H1 (cell line): Measurements from ENCODE around the gene DDX43. TPM values are rescaled to one million over a fixed set of nuclear protein-coding genes. Genes with fewer than 3 reads are reported as not detected.
"Not testable (repeated sequence)": the region's sequence is repeated elsewhere in the genome, so short reads cannot be mapped to it uniquely, and the experiment has no call there.

Experiments used
- CTCF ChIA-PET: fragments of 300-600 bp; sonication (Branson Sonifier 250); formaldehyde crosslinking; loops from one replicate; lab custom pipeline; 2021; ENCODE audit not compliant: partially characterized antibody; lab: Charles Lee
- POLR2A ChIA-PET: fragments of 300-600 bp; sonication (Branson Sonifier 250); formaldehyde crosslinking; loops from one replicate; lab custom pipeline; 2021; ENCODE audit warnings: inconsistent platforms; ENCODE audit not compliant: partially characterized antibody; lab: Charles Lee
- DNase-seq, 2 experiments: peaks; one replicate each; pipeline versions ENCODE4 v3.0.0 to v3.0.0-alpha.2; 2010 to 2022; ENCODE audit warnings: low spot score in 2 of 2, low read depth in 1 of 2, mixed read lengths in 1 of 2
- FAIRE-seq: peaks from 2 replicates; lab custom pipeline; 2011; peaks lifted over from hg19 to GRCh38; lab: Jason Lieb, UNC
- H2AFZ ChIP-seq: 2 replicates; pipeline ENCODE4 v1.8.1; 2012; ENCODE audit warnings: low read length, inconsistent platforms
- H2AK5ac ChIP-seq: 2 replicates; pipeline ENCODE4 v1.6.1; 2013; ENCODE audit warnings: low read depth, low read length
- H2BK120ac ChIP-seq: replicated peaks from 2 replicates; pipeline ENCODE3; 2013; ENCODE audit warnings: low read depth, low read length, inconsistent platforms
- H2BK12ac ChIP-seq: 2 replicates; pipeline ENCODE4 v1.6.1; 2013; ENCODE audit warnings: low read depth, low read length
- H2BK15ac ChIP-seq: 2 replicates; pipeline ENCODE4 v1.6.1; 2013; ENCODE audit warnings: low read length
- H2BK20ac ChIP-seq: 2 replicates; pipeline ENCODE4 v1.6.1; 2013; ENCODE audit warnings: low read length
- H2BK5ac ChIP-seq: 2 replicates; pipeline ENCODE4 v1.6.1; 2013; ENCODE audit warnings: low read depth, low read length
- H3K14ac ChIP-seq: 2 replicates; pipeline ENCODE4 v1.6.1; 2013; ENCODE audit warnings: inconsistent platforms; ENCODE audit not compliant: insufficient read length
- H3K18ac ChIP-seq: 2 replicates; pipeline ENCODE4 v1.6.1; 2013; ENCODE audit warnings: low read length; ENCODE audit errors: extremely low read depth
- H3K23ac ChIP-seq: 2 replicates; pipeline ENCODE4 v1.6.1; 2013; ENCODE audit warnings: inconsistent platforms; ENCODE audit not compliant: insufficient read length
- H3K23me2 ChIP-seq: 2 replicates; pipeline ENCODE4 v1.6.1; 2013; ENCODE audit warnings: low read depth, low read length
- H3K27ac ChIP-seq: 2 replicates; pipeline ENCODE4 v1.6.1; 2011; ENCODE audit warnings: low read depth, low read length, inconsistent platforms
- H3K27me3 ChIP-seq, 4 experiments: replicated peaks in 1 of 4; 1 replicate in 1 of 4; 2 replicates in 3 of 4; pipeline versions ENCODE4 v1.6.1 to v1.8.1; 2011 to 2013; ENCODE audit warnings: low read length in 3 of 4, mild to moderate bottlenecking in 3 of 4, inconsistent platforms in 2 of 4, mixed read lengths in 2 of 4, moderate library complexity in 1 of 4; ENCODE audit not compliant: control insufficient read depth in 3 of 4, insufficient read depth in 3 of 4; ENCODE audit errors: extremely low read depth in 1 of 4
- H3K36me3 ChIP-seq, 4 experiments: 2 replicates each; pipeline versions ENCODE4 v1.6.1 to v1.8.1; 2011 to 2013; ENCODE audit warnings: mild to moderate bottlenecking in 4 of 4, low read length in 3 of 4, moderate library complexity in 2 of 4, control low read depth in 1 of 4, inconsistent platforms in 1 of 4; ENCODE audit not compliant: insufficient read depth in 4 of 4, control insufficient read depth in 2 of 4
- H3K4ac ChIP-seq: replicated peaks from 2 replicates; pipeline ENCODE3; 2013; ENCODE audit warnings: low read length, low read depth, mixed read lengths, inconsistent platforms; ENCODE audit not compliant: insufficient read length
- H3K4me1 ChIP-seq, 4 experiments: replicated peaks in 1 of 4; 1 replicate in 1 of 4; 2 replicates in 3 of 4; pipeline versions ENCODE4 v1.6.1 to v1.8.1; 2011 to 2013; ENCODE audit warnings: low read length in 3 of 4, inconsistent platforms in 2 of 4, mixed read lengths in 1 of 4; ENCODE audit not compliant: insufficient read depth in 4 of 4, control insufficient read depth in 3 of 4
- H3K4me2 ChIP-seq, 2 experiments: 2 replicates each; pipeline versions ENCODE4 v1.6.1 to v1.8.1; 2011 to 2013; ENCODE audit warnings: low read depth in 2 of 2, low read length in 2 of 2, control low read depth in 1 of 2, inconsistent platforms in 1 of 2, mild to moderate bottlenecking in 1 of 2; ENCODE audit not compliant: insufficient read depth in 1 of 2
- H3K4me3 ChIP-seq, 4 experiments: fragments of 200-600, 300-600 bp in 1 of 4; sonication (generic), shearing (Covaris generic), sonication (Bioruptor Twin) in 1 of 4; 2 replicates each; pipeline versions ENCODE4 v1.5.1 to v1.8.1; 2011 to 2016; ENCODE audit warnings: low read length in 4 of 4, low read depth in 3 of 4, control low read depth in 2 of 4, inconsistent platforms in 2 of 4, mild to moderate bottlenecking in 2 of 4, mixed read lengths in 1 of 4, moderate library complexity in 1 of 4; ENCODE audit not compliant: insufficient read depth in 2 of 4; ENCODE audit errors: extremely low read depth in 1 of 4
- H3K56ac ChIP-seq: replicated peaks from 2 replicates; pipeline ENCODE3; 2013; ENCODE audit warnings: low read depth, mild to moderate bottlenecking, mixed read lengths, low read length, inconsistent platforms; ENCODE audit not compliant: insufficient read length
- H3K79me1 ChIP-seq: 2 replicates; pipeline ENCODE4 v1.6.1; 2013; ENCODE audit warnings: low read depth, low read length, control low read depth
- H3K79me2 ChIP-seq, 2 experiments: 2 replicates each; pipeline versions ENCODE4 v1.6.1 to v1.8.1; 2012 to 2013; ENCODE audit warnings: low read length in 2 of 2, mild to moderate bottlenecking in 2 of 2, inconsistent platforms in 1 of 2; ENCODE audit not compliant: insufficient read depth in 2 of 2, control insufficient read depth in 1 of 2
- H3K9ac ChIP-seq, 4 experiments: replicated peaks in 1 of 4; 1 replicate in 1 of 4; 2 replicates in 3 of 4; pipeline versions ENCODE4 v1.6.1 to v1.8.1; 2011 to 2013; ENCODE audit warnings: low read depth in 3 of 4, low read length in 3 of 4, control low read depth in 2 of 4, mild to moderate bottlenecking in 2 of 4, moderate library complexity in 2 of 4, inconsistent platforms in 1 of 4; ENCODE audit errors: extremely low read depth in 1 of 4
- H3K9me3 ChIP-seq, 2 experiments: 2 replicates each; pipeline versions ENCODE4 v1.6.1 to v1.8.1; 2012 to 2013; ENCODE audit warnings: mild to moderate bottlenecking in 2 of 2, moderate library complexity in 2 of 2, control low read depth in 1 of 2, inconsistent platforms in 1 of 2, low read depth in 1 of 2, low read length in 1 of 2, mixed read lengths in 1 of 2; ENCODE audit not compliant: insufficient read depth in 2 of 2
- H4K20me1 ChIP-seq, 2 experiments: replicated peaks in 1 of 2; 2 replicates each; pipeline versions ENCODE3 to v1.8.1; 2011 to 2013; ENCODE audit warnings: inconsistent platforms in 2 of 2, low read length in 2 of 2, mild to moderate bottlenecking in 1 of 2; ENCODE audit not compliant: insufficient read depth in 2 of 2, control insufficient read depth in 1 of 2
- H4K5ac ChIP-seq: 2 replicates; pipeline ENCODE4 v1.6.1; 2013; ENCODE audit warnings: low read length, low read depth, mixed read lengths, inconsistent platforms; ENCODE audit not compliant: insufficient read length
- H4K8ac ChIP-seq: 2 replicates; pipeline ENCODE4 v1.8.0; 2013; ENCODE audit warnings: mild to moderate bottlenecking, moderate library complexity, low read length, inconsistent platforms; ENCODE audit not compliant: insufficient read depth; ENCODE audit errors: extremely low read depth
- H4K91ac ChIP-seq: replicated peaks from 2 replicates; pipeline ENCODE3; 2013; ENCODE audit warnings: low read length, mixed read lengths, inconsistent platforms; ENCODE audit not compliant: insufficient read length
- WGBS, 2 experiments: shearing (Covaris generic) in 1 of 2; methylation state at CpG; one replicate each; pipeline versions ENCODE4 v1.1.6 to v1.1.7; 2013 to 2015; ENCODE audit warnings: low lambda C conversion rate in 2 of 2, mixed read lengths in 2 of 2, inconsistent platforms in 1 of 2, low coverage in 1 of 2, missing lambda C conversion rate in 1 of 2; ENCODE audit not compliant: insufficient replicate concordance in 2 of 2, insufficient coverage in 1 of 2, insufficient read length in 1 of 2; ENCODE audit errors: extremely low coverage in 1 of 2, missing lambda C conversion rate in 1 of 2; 5-methylcytosine and 5-hydroxymethylcytosine counted together
- polyA plus RNA-seq, 7 experiments: library from polyadenylated mRNA; depleted of rRNA in 3 of 7; stranded (reverse) in 5 of 7; unstranded in 2 of 7; fragments of >200 nt in 5 of 7; fragments of 200-250 nt in 2 of 7; gene quantifications; 1 replicate in 5 of 7; 2 replicates in 1 of 7; 4 replicates in 1 of 7; pipeline versions ENCODE4 v1.2.1 to v1.2.3, GENCODE V29; 2011 to 2013; ENCODE audit warnings: missing spikeins in 2 of 7, mixed read lengths in 2 of 7
- total RNA-seq: library from RNA; stranded (reverse); fragmentation: NEBNext Ultra II Directional; extraction: Animal tissue kit (Norgen Biotek cat#: 25700); gene quantifications from 2 replicates; pipeline ENCODE4 v1.2.1, GENCODE V29; 2021

The DDX43 gene
- total and polyA plus RNA-seq, 2 of the 8 experiments (the other 6 are each of a cell fraction or from before 2014, with no cell fraction given) = 0.05 TPM; not detected in 1

GRCh38 chr6:73381531-73381930 is 13.1 kb upstream of the DDX43 start:
- H4K8ac ChIP-seq, H2BK15ac ChIP-seq, H3K27me3 ChIP-seq, H3K9ac ChIP-seq, H4K5ac ChIP-seq, H3K4me1 ChIP-seq, H3K79me1 ChIP-seq, H2BK120ac ChIP-seq, H3K9me3 ChIP-seq, H2AK5ac ChIP-seq, H3K4me2 ChIP-seq, CTCF ChIA-PET, H4K20me1 ChIP-seq, H3K14ac ChIP-seq, H3K27ac ChIP-seq, DNase-seq, H3K4ac ChIP-seq, H3K36me3 ChIP-seq, H3K23ac ChIP-seq, H3K56ac ChIP-seq, H3K4me3 ChIP-seq, H3K18ac ChIP-seq, H2BK20ac ChIP-seq, H3K79me2 ChIP-seq, H4K91ac ChIP-seq, POLR2A ChIA-PET, FAIRE-seq, H2BK12ac ChIP-seq, H3K23me2 ChIP-seq, H2BK5ac ChIP-seq: not testable (repeated sequence)
- 0 out of 2 replicates have a peak overlapping the region, but pooled peaks have one; percentile 20 for H2AFZ ChIP-seq
- WGBS, 2 experiments = 97% methylated on average over 10 of the region's 10 CpGs; no CpG with 5 or more reads in 1 of the 2 experiments
